Tibial nerve (tissue), 3 donors: ENCODE data around the gene CSNK1E.
"Not testable (repeated sequence)": the region's sequence is repeated elsewhere in the genome, so short reads cannot be mapped to it uniquely, and the experiment has no call there.

ENCODE experiments used
- POLR2A ChIP-seq, 2 donors: fragments of 450-650 bp; IDR thresholded peaks; one replicate each; pipeline ENCODE4 v1.6.1; 2017; ENCODE audit warnings: antibody characterized with exemption in 2 of 2, mild to moderate bottlenecking in 2 of 2, moderate library complexity in 2 of 2
- TF ChIP-seq, protein P1 (sequence below), 5 experiments: fragments of 200-600 bp in 3 of 5; fragments of 450-650 bp in 2 of 5; sonication (generic) in 3 of 5; IDR thresholded peaks; one replicate each; pipeline ENCODE4 v1.5.1; 2016 to 2019; ENCODE audit warnings: antibody characterized with exemption in 5 of 5, mild to moderate bottlenecking in 3 of 5, moderate library complexity in 2 of 5

DNA sequence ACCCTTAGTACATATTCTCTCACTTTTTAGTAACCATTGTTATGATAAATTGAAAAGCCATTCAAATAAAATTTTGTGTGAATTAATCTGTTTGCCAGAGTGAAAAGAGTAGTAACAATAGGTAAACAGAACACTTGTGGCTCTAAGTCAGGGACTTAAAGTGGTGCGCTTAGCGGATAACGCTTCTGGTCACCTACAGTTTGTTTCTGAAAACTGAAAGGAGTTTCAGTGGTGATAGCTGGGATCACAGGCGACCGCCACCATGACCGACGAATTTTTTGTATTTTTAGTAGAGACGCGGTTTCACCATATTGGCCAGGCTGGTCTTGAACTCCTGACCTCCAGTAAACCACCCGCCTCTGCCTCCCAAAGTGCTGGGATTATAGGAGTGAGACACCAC is 40.7 kb upstream of the CSNK1E start:
- TF ChIP-seq, protein P1, sequence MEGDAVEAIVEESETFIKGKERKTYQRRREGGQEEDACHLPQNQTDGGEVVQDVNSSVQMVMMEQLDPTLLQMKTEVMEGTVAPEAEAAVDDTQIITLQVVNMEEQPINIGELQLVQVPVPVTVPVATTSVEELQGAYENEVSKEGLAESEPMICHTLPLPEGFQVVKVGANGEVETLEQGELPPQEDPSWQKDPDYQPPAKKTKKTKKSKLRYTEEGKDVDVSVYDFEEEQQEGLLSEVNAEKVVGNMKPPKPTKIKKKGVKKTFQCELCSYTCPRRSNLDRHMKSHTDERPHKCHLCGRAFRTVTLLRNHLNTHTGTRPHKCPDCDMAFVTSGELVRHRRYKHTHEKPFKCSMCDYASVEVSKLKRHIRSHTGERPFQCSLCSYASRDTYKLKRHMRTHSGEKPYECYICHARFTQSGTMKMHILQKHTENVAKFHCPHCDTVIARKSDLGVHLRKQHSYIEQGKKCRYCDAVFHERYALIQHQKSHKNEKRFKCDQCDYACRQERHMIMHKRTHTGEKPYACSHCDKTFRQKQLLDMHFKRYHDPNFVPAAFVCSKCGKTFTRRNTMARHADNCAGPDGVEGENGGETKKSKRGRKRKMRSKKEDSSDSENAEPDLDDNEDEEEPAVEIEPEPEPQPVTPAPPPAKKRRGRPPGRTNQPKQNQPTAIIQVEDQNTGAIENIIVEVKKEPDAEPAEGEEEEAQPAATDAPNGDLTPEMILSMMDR (IDR thresholded peaks at IDR 0.05) = not testable (repeated sequence)
- TF ChIP-seq POLR2A (IDR thresholded peaks at IDR 0.05) = not testable (repeated sequence)
